Mesothelial cell of epicardium (in vitro differentiated cells): ENCODE data around the gene PDE4D. TPM values are rescaled to one million over a fixed set of nuclear protein-coding genes. Genes with fewer than 3 reads are reported as not detected.

Source experiments
- DNase-seq, 2 experiments: peaks; one replicate each; pipeline ENCODE4 v3.0.0; 2021; ENCODE audit warnings: low spot score in 2 of 2; ENCODE audit not compliant: unreplicated experiment in 2 of 2
- H3K27ac Mint-ChIP-seq: 2 replicates; pipeline ENCODE4 v1.8.0; 2021; ENCODE audit warnings: mixed read lengths
- H3K27me3 Mint-ChIP-seq: 2 replicates; pipeline ENCODE4 v1.8.0; 2021; ENCODE audit warnings: low read depth, mixed read lengths
- H3K36me3 Mint-ChIP-seq: 2 replicates; pipeline ENCODE4 v1.8.0; 2021; ENCODE audit warnings: mixed read lengths
- H3K4me1 Mint-ChIP-seq: 2 replicates; pipeline ENCODE4 v1.8.0; 2021; ENCODE audit warnings: mixed read lengths
- H3K4me3 Mint-ChIP-seq: 2 replicates; pipeline ENCODE4 v1.8.0; 2021; ENCODE audit warnings: mild to moderate bottlenecking, moderate library complexity, mixed read lengths
- H3K9me3 Mint-ChIP-seq: 2 replicates; pipeline ENCODE4 v1.8.0; 2021; ENCODE audit warnings: mixed read lengths
- CTCF ChIP-seq: fragments of 200-600 bp; sonication (generic); IDR thresholded peaks from one replicate; pipeline ENCODE4 v1.5.0; 2021; ENCODE audit warnings: antibody characterized with exemption; ENCODE audit not compliant: unreplicated experiment
- total RNA-seq: library from RNA; stranded (reverse); gene quantifications from 3 replicates; pipeline ENCODE4 v1.2.1, GENCODE V29; 2021

PDE4D gene
- total RNA-seq, 1 donor from 2014 or later = 105 TPM

DNA sequence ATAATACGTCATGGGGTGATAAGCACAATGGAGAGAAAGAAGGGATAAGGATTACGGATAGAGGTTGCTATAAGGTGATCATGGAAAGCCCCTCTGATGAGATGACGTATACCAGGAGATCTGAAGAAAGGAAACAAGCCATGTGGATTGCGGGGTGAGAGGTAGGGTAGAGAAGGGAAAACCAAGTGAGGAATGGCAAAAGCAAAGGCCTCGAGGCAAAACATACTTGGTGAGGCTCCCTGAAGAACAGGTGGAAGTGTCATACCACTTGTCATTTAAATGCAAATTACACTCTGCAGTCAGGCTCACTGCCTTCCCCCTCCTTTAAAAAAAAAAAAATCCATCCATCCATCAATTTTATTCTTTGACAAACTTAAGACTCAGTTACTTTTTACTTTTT is 889.9 kb downstream of the PDE4D start:
- no peaks in the 10 kb centered on the region for H3K27me3 Mint-ChIP-seq
- no peak for DNase-seq
- no peak overlapping the region for H3K27ac Mint-ChIP-seq
- no peaks in the 10 kb centered on the region for H3K9me3 Mint-ChIP-seq
- TF ChIP-seq CTCF = no peak
- H3K4me3 Mint-ChIP-seq = no peak overlapping the region
- H3K4me1 Mint-ChIP-seq = peaks cover 42% of the 10 kb centered on the region
- no peaks in the 10 kb centered on the region for H3K36me3 Mint-ChIP-seq

- TF ChIP-seq CTCF = no peak
- peaks cover 42% of the 10 kb centered on the region for H3K4me1 Mint-ChIP-seq
- H3K36me3 Mint-ChIP-seq = no peaks in the 10 kb centered on the region
- H3K4me3 Mint-ChIP-seq = no peak overlapping the region
- no peak for DNase-seq
- H3K27ac Mint-ChIP-seq = peak overlapping the region; percentile 13
- H3K9me3 Mint-ChIP-seq = no peaks in the 10 kb centered on the region
- H3K27me3 Mint-ChIP-seq = no peaks in the 10 kb centered on the region
Observed at GRCh38 chr5:59003124-59003523, 890.4 kb downstream of the PDE4D start.

GRCh38 chr5:59002162-59002825 is 891.2 kb downstream of the PDE4D start:
- H3K27me3 Mint-ChIP-seq = no peaks in the 10 kb centered on the region
- H3K4me1 Mint-ChIP-seq = peaks cover 42% of the 10 kb centered on the region
- H3K9me3 Mint-ChIP-seq = no peaks in the 10 kb centered on the region

GRCh38 chr5:59001716-59002115 is 891.8 kb downstream of the PDE4D start:
- no peak overlapping the region for H3K4me3 Mint-ChIP-seq
- H3K9me3 Mint-ChIP-seq = no peaks in the 10 kb centered on the region
- H3K36me3 Mint-ChIP-seq = no peaks in the 10 kb centered on the region
- no peaks in the 10 kb centered on the region for H3K27me3 Mint-ChIP-seq
- H3K27ac Mint-ChIP-seq = peak overlapping the region; percentile 60
- TF ChIP-seq CTCF = no peak
- H3K4me1 Mint-ChIP-seq = peaks cover 42% of the 10 kb centered on the region
- DNase-seq = no peak

More at GRCh38 chr5:59002162-59002825, 891.2 kb downstream of the PDE4D start:
- Mint-ChIP-seq H3K4me3 (no peak overlapping the region), H3K27ac (peak overlapping the region; percentile 60), H3K36me3 (no peaks in the 10 kb centered on the region)
- no peak for DNase-seq
- TF ChIP-seq CTCF = no peak

DNA sequence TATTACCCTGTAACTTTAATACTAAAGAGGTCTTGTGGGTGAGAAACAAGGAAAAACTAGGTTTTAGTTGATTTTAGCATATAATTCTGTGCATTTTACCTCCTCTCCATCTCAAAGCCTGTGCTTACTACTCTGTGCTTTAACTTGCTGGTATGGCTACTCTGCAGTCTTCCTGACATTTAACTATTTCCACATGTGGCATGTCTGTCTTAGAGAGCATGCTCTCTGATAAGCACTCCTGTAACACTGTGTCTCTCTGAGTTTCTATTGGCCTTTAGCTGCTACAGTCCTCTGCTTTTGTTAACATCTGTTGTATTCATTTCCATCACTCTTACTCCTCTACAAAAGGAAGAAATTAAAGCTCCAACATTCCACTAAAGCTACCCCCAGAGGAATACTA is 892.4 kb downstream of the PDE4D start:
- H3K4me3 Mint-ChIP-seq = no peak overlapping the region
- H3K9me3 Mint-ChIP-seq = no peaks in the 10 kb centered on the region
- TF ChIP-seq CTCF = no peak
- H3K27me3 Mint-ChIP-seq = no peaks in the 10 kb centered on the region
- peak overlapping the region; percentile 60 for H3K27ac Mint-ChIP-seq
- H3K4me1 Mint-ChIP-seq = peaks cover 37% of the 10 kb centered on the region
- no peaks in the 10 kb centered on the region for H3K36me3 Mint-ChIP-seq
- DNase-seq = no peak
